ENCODE measurements around the gene TFPT.

TFPT gene

DNA sequence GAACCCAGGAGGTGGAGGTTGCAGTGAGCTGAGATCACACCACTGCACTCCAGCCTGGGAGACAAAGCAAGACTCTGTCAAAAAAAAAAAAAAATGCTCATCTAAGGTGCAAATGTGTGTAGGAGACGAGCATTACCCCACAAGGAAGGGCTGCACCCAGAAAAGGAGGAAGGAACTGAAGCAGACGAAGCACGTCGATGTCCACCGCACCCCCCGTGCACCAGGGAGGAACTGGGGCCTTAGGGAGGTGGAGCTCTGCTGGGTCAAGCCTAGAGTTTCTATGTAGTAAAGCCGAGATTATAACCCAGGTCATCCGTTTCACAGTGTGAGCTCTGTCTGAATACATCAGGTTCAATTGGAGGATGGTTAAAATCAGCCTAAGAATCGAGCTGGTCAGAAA, 52.8 kb downstream of the TFPT start:
- no peak for DNase-seq (ENCODE audit: low spot score)
- ChIA-PET CTCF (interaction anchor here (0.7 kb wide), 1 partner anchor 254 kb away, joined by 5 read pairs; no protein-coding TSS in a partner anchor), POLR2A (ENCODE audit: low non-redundant PET) (no interaction called here)
- TF ChIP-seq, protein P1, sequence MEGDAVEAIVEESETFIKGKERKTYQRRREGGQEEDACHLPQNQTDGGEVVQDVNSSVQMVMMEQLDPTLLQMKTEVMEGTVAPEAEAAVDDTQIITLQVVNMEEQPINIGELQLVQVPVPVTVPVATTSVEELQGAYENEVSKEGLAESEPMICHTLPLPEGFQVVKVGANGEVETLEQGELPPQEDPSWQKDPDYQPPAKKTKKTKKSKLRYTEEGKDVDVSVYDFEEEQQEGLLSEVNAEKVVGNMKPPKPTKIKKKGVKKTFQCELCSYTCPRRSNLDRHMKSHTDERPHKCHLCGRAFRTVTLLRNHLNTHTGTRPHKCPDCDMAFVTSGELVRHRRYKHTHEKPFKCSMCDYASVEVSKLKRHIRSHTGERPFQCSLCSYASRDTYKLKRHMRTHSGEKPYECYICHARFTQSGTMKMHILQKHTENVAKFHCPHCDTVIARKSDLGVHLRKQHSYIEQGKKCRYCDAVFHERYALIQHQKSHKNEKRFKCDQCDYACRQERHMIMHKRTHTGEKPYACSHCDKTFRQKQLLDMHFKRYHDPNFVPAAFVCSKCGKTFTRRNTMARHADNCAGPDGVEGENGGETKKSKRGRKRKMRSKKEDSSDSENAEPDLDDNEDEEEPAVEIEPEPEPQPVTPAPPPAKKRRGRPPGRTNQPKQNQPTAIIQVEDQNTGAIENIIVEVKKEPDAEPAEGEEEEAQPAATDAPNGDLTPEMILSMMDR (conservative IDR thresholded peaks at IDR 0.05; ENCODE audit: low read depth) = no peak
- no peak overlapping the region for H3K27ac ChIP-seq

Data from RWPE1 (cell line).